K562 (cell line): ENCODE results near the gene CYP2D6. TPM values are rescaled to one million over a fixed set of nuclear protein-coding genes. Genes with fewer than 3 reads are reported as not detected.

Experiments used
- ATAC-seq: fragments of 200-7000 bp; cut with Tn5 transposase; 3 replicates; pipeline ENCODE4 v1.9.1; 2020; ENCODE audit warnings: moderate library complexity
- BruUV-seq: library from RNA; stranded (reverse); fragments of 400-500 nt; replicated peaks from 2 replicates; lab custom pipeline; 2021; lab: Mats Ljungman, UMichigan
- CTCF ChIA-PET: fragments of 300-600 bp; formaldehyde crosslinking; extraction: SDS; loops from one replicate; lab custom pipeline; 2021; ENCODE audit warnings: low intra/inter-chr PET ratio; lab: Yijun Ruan, JAX
- POLR2A ChIA-PET: fragments of 300-600, 350-650 bp; sonication (Branson Sonifier 250); formaldehyde crosslinking; extraction: SDS; loops from one replicate; lab custom pipeline; 2021; ENCODE audit warnings: antibody characterized with exemption, inconsistent platforms; lab: Yijun Ruan, JAX
- DNase-seq, 4 experiments: peaks; one replicate each; pipeline versions ENCODE4 v3.0.0 to v3.0.0-alpha.2; 2011 to 2018; ENCODE audit warnings: low spot score in 3 of 4, mixed read lengths in 3 of 4; ENCODE audit errors: extremely low read depth in 1 of 4
- FAIRE-seq: peaks from 2 replicates; lab custom pipeline; 2011; peaks lifted over from hg19 to GRCh38; lab: Jason Lieb, UNC
- H2AFZ ChIP-seq: 2 replicates; pipeline ENCODE4 v1.6.0; 2011; ENCODE audit warnings: low read depth, low read length, control low read depth, inconsistent platforms
- H3K27ac ChIP-seq: fragments of 200-600 bp; 3 replicates; pipeline ENCODE4 v1.8.0; 2011; ENCODE audit warnings: low read depth, mild to moderate bottlenecking, control low read depth, inconsistent platforms, low read length, moderate library complexity, mixed read lengths; ENCODE audit errors: extremely low read depth
- H3K27me3 ChIP-seq, 2 experiments: fragments of 300-600 bp in 1 of 2; 2 replicates in 1 of 2; 3 replicates in 1 of 2; pipeline versions ENCODE4 v1.6.0 to v1.8.0; 2011; ENCODE audit warnings: inconsistent platforms in 2 of 2, low read length in 2 of 2, mild to moderate bottlenecking in 1 of 2, mixed read lengths in 1 of 2, moderate library complexity in 1 of 2; ENCODE audit not compliant: control insufficient read depth in 2 of 2, insufficient read depth in 2 of 2
- H3K36me3 ChIP-seq: fragments of 300-600 bp; 3 replicates; pipeline ENCODE4 v1.8.0; 2011; ENCODE audit warnings: mild to moderate bottlenecking, low read length, inconsistent platforms; ENCODE audit not compliant: control insufficient read depth, insufficient read depth
- H3K4me1 ChIP-seq, 2 experiments: fragments of 200-600 bp in 1 of 2; replicated peaks in 1 of 2; 2 replicates in 1 of 2; 3 replicates in 1 of 2; pipeline versions ENCODE4 v1.5.1 to v1.8.0; 2011; ENCODE audit warnings: inconsistent platforms in 2 of 2, low read length in 2 of 2, mild to moderate bottlenecking in 1 of 2, mixed read lengths in 1 of 2, moderate library complexity in 1 of 2; ENCODE audit not compliant: control insufficient read depth in 2 of 2, insufficient read depth in 2 of 2
- H3K4me2 ChIP-seq: 2 replicates; pipeline ENCODE4 v1.6.1; 2011; ENCODE audit warnings: low read length, control low read depth, inconsistent platforms, mixed read lengths; ENCODE audit not compliant: insufficient read depth
- H3K4me3 ChIP-seq: fragments of 200-600 bp; sonication (generic), shearing (Covaris generic); 2 replicates; pipeline ENCODE4 v1.5.1; 2016; ENCODE audit warnings: control low read depth, inconsistent platforms
- H3K79me2 ChIP-seq: fragments of 200-600 bp; 3 replicates; pipeline ENCODE4 v1.8.0; 2011; ENCODE audit warnings: low read length, inconsistent platforms; ENCODE audit not compliant: control insufficient read depth, insufficient read depth
- H3K9ac ChIP-seq, 2 experiments: 2 replicates each; pipeline versions ENCODE4 v1.6.0 to v1.6.1; 2011; ENCODE audit warnings: low read depth in 2 of 2, low read length in 2 of 2, control low read depth in 1 of 2, inconsistent platforms in 1 of 2, mild to moderate bottlenecking in 1 of 2, mixed read lengths in 1 of 2; ENCODE audit not compliant: insufficient read depth in 1 of 2
- H3K9me1 ChIP-seq: one replicate; pipeline ENCODE4 v1.6.0; 2011; ENCODE audit warnings: inconsistent platforms, mild to moderate bottlenecking, low read length, moderate library complexity; ENCODE audit not compliant: control insufficient read depth, insufficient read depth
- H3K9me3 ChIP-seq: replicated peaks from 2 replicates; pipeline ENCODE4 v1.5.1; 2011; ENCODE audit warnings: low read depth, low read length, inconsistent platforms; ENCODE audit not compliant: control insufficient read depth, insufficient read depth
- H4K20me1 ChIP-seq: replicated peaks from 2 replicates; pipeline ENCODE4 v1.6.1; 2011; ENCODE audit warnings: low read length, inconsistent platforms, mixed read lengths; ENCODE audit not compliant: control insufficient read depth, insufficient read depth
- C11orf30 ChIP-seq: fragments of 450-650 bp; IDR thresholded peaks from 2 replicates; pipeline ENCODE4 v1.6.1; 2016; ENCODE audit warnings: low read depth, mild to moderate bottlenecking
- ESRRA ChIP-seq: fragments of 450-650 bp; IDR thresholded peaks from 2 replicates; pipeline ENCODE4 v1.6.1; 2014; ENCODE audit warnings: low read depth, mild to moderate bottlenecking, moderate library complexity, borderline replicate concordance
- GABPB1 ChIP-seq: sonication (generic); formaldehyde crosslinking; IDR thresholded peaks from 2 replicates; pipeline ENCODE4 v1.8.0; 2022; ENCODE audit warnings: mild to moderate bottlenecking, missing genetic modification reagents
- JUNB ChIP-seq: fragments of 450-650 bp; formaldehyde crosslinking; conservative IDR thresholded peaks from 2 replicates; pipeline ENCODE4 v1.4.0; 2020; ENCODE audit warnings: mild to moderate bottlenecking
- KDM4B ChIP-seq, 2 experiments: fragments of 450-650 bp in 1 of 2; sonication (generic) in 1 of 2; IDR thresholded peaks; 2 replicates each; pipeline ENCODE4 v1.6.1; 2016 to 2017; ENCODE audit warnings: borderline replicate concordance in 2 of 2, antibody characterized with exemption in 1 of 2, low read depth in 1 of 2, mild to moderate bottlenecking in 1 of 2
- MAZ ChIP-seq, 2 experiments: fragments of 450-650 bp in 1 of 2; sonication (generic) in 1 of 2; formaldehyde crosslinking; IDR thresholded peaks in 1 of 2; conservative IDR thresholded peaks in 1 of 2; 2 replicates each; pipeline versions ENCODE4 v1.4.0 to v1.5.0; 2020; ENCODE audit warnings: mild to moderate bottlenecking in 1 of 2, missing genetic modification reagents in 1 of 2
- PHB2 ChIP-seq: fragments of 450-650 bp; IDR thresholded peaks from 2 replicates; pipeline ENCODE4 v1.6.1; 2017; ENCODE audit warnings: low read depth
- U2AF1 ChIP-seq: fragments of 200-400 bp; formaldehyde crosslinking; optimal IDR thresholded peaks from 2 replicates; pipeline ENCODE3; 2017; ENCODE audit warnings: mild to moderate bottlenecking, low read depth, low read length, moderate library complexity
- ZNF398 ChIP-seq: fragments of 250-450 bp; sonication (Bioruptor Pico); IDR thresholded peaks from 2 replicates; pipeline ENCODE4 v1.8.0; 2021; ENCODE audit warnings: moderate library complexity, mild to moderate bottlenecking, inconsistent platforms
- ZNF75A ChIP-seq: fragments of 450-650 bp; formaldehyde crosslinking; IDR thresholded peaks from 2 replicates; pipeline ENCODE4 v1.4.0; 2020; ENCODE audit warnings: mild to moderate bottlenecking
- WGBS: fragments of 100-300 bp; shearing (Covaris generic); methylation state at CpG from one replicate; pipeline ENCODE4 v1.1.6; 2016; ENCODE audit warnings: low coverage, mixed read lengths; ENCODE audit not compliant: insufficient coverage; ENCODE audit errors: missing lambda C conversion rate; 5-methylcytosine and 5-hydroxymethylcytosine counted together
- in situ Hi-C: fragments of 300-500 bp; cut with MboI; formaldehyde crosslinking; loops from 4 replicates; pipeline ENCODE4 v1.15.0; 2018; ENCODE audit warnings: inconsistent platforms, mixed read lengths
- intact Hi-C: fragments of 100-400 bp; cut with micrococcal nuclease; formaldehyde crosslinking; loops from 2 replicates; pipeline ENCODE4 v1.14.2; 2022
- polyA plus RNA-seq, 8 experiments: library from polyadenylated mRNA; depleted of rRNA in 4 of 8; stranded (reverse) in 5 of 8; unstranded in 3 of 8; fragments of >200 nt; fragmentation: Nextera tagmentation in 2 of 8; fragmentation: Illumina TruSeq in 1 of 8; extraction: Ambion mirVana in 2 of 8; extraction: Trizol in 1 of 8; gene quantifications; 2 replicates each; pipeline versions ENCODE4 v1.2.1 to v1.2.3, GENCODE V29; 2011 to 2014; ENCODE audit warnings: inconsistent platforms in 1 of 8, missing spikeins in 1 of 8
- total RNA-seq, 7 experiments: library from RNA; depleted of rRNA in 6 of 7; stranded (reverse); fragments of >200 nt in 6 of 7; fragmentation: Illumina TruSeq in 2 of 7; extraction: Trizol in 2 of 7; gene quantifications; 2 replicates each; pipeline versions ENCODE4 v1.2.1 to v1.2.3, GENCODE V29; 2011 to 2021; ENCODE audit warnings: low replicate concordance in 1 of 7
- TF ChIP-seq, protein P1 (sequence below): IDR thresholded peaks from 2 replicates; pipeline ENCODE4 v1.6.1; 2011; ENCODE audit warnings: borderline replicate concordance, low read depth, mild to moderate bottlenecking, moderate library complexity, low read length; ENCODE audit not compliant: insufficient read depth, poor library complexity, severe bottlenecking

Gene CYP2D6
- total and polyA plus RNA-seq, 9 of the 15 experiments (the other 6 are each of a cell fraction or from before 2014, with no cell fraction given): 0.04 to 0.20 (median 0.09) TPM; not detected in 5

DNA sequence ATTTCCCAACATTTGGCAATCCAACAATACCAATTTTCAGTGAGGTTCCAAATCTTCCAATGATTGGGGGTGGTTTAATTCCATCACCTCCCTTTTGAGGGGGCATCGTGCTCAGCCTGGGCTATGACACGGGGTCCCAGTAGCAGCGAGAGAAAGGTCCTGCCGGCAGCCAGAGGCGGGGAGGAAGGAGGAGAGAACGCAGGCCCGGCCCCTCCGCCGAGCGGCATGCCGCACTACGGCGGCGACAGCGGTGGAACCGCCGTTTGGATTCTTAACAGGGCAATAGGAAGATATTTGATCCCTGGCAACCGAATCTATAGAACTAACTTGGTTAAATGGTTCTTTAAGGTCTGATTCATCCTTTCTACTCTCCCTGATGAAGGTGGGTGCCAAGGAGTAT, 21.8 kb downstream of the CYP2D6 start:
- TF ChIP-seq GABPB1 (CRISPR knock-in tag) (no peak), JUNB (CRISPR knock-in tag) (no peak), KDM4B (IDR thresholded peaks at IDR 0.05; ENCODE audit: borderline replicate concordance in 2 of 2, low read depth in 1 of 2) (no peak), MAZ (CRISPR knock-in tag; conservative IDR thresholded peaks at IDR 0.05 in 1 of 2, IDR thresholded peaks at IDR 0.05 in 1 of 2) (no peak), U2AF1 (no peak), C11orf30 (no peak), ZNF398 (no peak), ESRRA (no peak), PHB2 (no peak), ZNF75A (no peak)
- TF ChIP-seq, protein P1, sequence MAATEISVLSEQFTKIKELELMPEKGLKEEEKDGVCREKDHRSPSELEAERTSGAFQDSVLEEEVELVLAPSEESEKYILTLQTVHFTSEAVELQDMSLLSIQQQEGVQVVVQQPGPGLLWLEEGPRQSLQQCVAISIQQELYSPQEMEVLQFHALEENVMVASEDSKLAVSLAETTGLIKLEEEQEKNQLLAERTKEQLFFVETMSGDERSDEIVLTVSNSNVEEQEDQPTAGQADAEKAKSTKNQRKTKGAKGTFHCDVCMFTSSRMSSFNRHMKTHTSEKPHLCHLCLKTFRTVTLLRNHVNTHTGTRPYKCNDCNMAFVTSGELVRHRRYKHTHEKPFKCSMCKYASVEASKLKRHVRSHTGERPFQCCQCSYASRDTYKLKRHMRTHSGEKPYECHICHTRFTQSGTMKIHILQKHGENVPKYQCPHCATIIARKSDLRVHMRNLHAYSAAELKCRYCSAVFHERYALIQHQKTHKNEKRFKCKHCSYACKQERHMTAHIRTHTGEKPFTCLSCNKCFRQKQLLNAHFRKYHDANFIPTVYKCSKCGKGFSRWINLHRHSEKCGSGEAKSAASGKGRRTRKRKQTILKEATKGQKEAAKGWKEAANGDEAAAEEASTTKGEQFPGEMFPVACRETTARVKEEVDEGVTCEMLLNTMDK: no peak
- ATAC-seq (no peak), FAIRE-seq (no peak), DNase-seq (no peak)
- no peak overlapping the region for H3K27ac ChIP-seq
- in situ Hi-C loops: no loop called here
- WGBS: 23% methylated on average over 3 of the region's 18 CpGs
- H3K9me1 ChIP-seq: no peaks in the 10 kb centered on the region
- H3K79me2 ChIP-seq: no peaks in the 10 kb centered on the region
- ChIA-PET POLR2A (no interaction called here), CTCF (no interaction called here)
- H3K9ac ChIP-seq: no peak overlapping the region
- BruUV-seq: no TSS peak
- H3K4me2 ChIP-seq: no peak overlapping the region
- H3K4me3 ChIP-seq: no peak overlapping the region
- H3K4me1 ChIP-seq: no peaks in the 10 kb centered on the region
- H3K27me3 ChIP-seq: no peaks in the 10 kb centered on the region
- no peaks in the 10 kb centered on the region for H3K9me3 ChIP-seq
- no peak overlapping the region for H2AFZ ChIP-seq
- no peaks in the 10 kb centered on the region for H3K36me3 ChIP-seq
- no peaks in the 10 kb centered on the region for H4K20me1 ChIP-seq
- intact Hi-C loops: no loop called here
